GM19023 (cell line): ENCODE results near the gene PCLO.
"Not testable (repeated sequence)": the region's sequence is repeated elsewhere in the genome, so short reads cannot be mapped to it uniquely, and the experiment has no call there.

ENCODE experiments used
- ATAC-seq: cut with Tn5 transposase; IDR thresholded peaks from one replicate; pipeline ENCODE4 v1.9.1; 2021; ENCODE audit warnings: mild to moderate bottlenecking, moderate library complexity; ENCODE audit not compliant: unreplicated experiment

Gene PCLO

GRCh38 chr7:82965088-82966036, 197.3 kb downstream of the PCLO start:
- no peak for ATAC-seq

- ATAC-seq, result peak; percentile 77
Observed at GRCh38 chr7:82964150-82964882, 198.4 kb downstream of the PCLO start.

GRCh38 chr7:82961240-82961639, 201.4 kb downstream of the PCLO start:
- no peak for ATAC-seq

- ATAC-seq, result no peak
Observed at GRCh38 chr7:82959528-82959927, 203.2 kb downstream of the PCLO start.

- ATAC-seq, result no peak
Observed at GRCh38 chr7:82957521-82957920, 205.2 kb downstream of the PCLO start.

GRCh38 chr7:82953324-82954027, 209.2 kb downstream of the PCLO start:
- ATAC-seq, result no peak

- ATAC-seq, result no peak
Observed at GRCh38 chr7:82950436-82950835, 212.2 kb downstream of the PCLO start.

GRCh38 chr7:82945480-82945879, 217.2 kb downstream of the PCLO start:
- ATAC-seq, result no peak

GRCh38 chr7:82945056-82945455, 217.6 kb downstream of the PCLO start:
- no peak for ATAC-seq

GRCh38 chr7:82932516-82932915, 230.2 kb downstream of the PCLO start:
- ATAC-seq, result no peak

- ATAC-seq, result no peak
Observed at GRCh38 chr7:82926477-82926876, 236.2 kb downstream of the PCLO start.

GRCh38 chr7:82925331-82925730, 237.4 kb downstream of the PCLO start:
- no peak for ATAC-seq

- no peak for ATAC-seq
Observed at GRCh38 chr7:82906502-82906901, 256.2 kb downstream of the PCLO start.

GRCh38 chr7:82904871-82905270, 257.8 kb downstream of the PCLO start:
- ATAC-seq, result no peak

- not testable (repeated sequence) for ATAC-seq
Observed at GRCh38 chr7:82901098-82901497, 261.6 kb downstream of the PCLO start.

- ATAC-seq, result no peak
Observed at GRCh38 chr7:82897500-82897899, 265.2 kb downstream of the PCLO start.

- ATAC-seq, result not testable (repeated sequence)
Observed at GRCh38 chr7:82894341-82894740, 268.3 kb downstream of the PCLO start.

GRCh38 chr7:82886324-82886723, 276.4 kb downstream of the PCLO start:
- no peak for ATAC-seq

GRCh38 chr7:82865856-82866255, 296.8 kb downstream of the PCLO start:
- ATAC-seq, result no peak

- ATAC-seq, result no peak
Observed at GRCh38 chr7:82859106-82859850, 303.4 kb downstream of the PCLO start.

- ATAC-seq, result no peak
Observed at GRCh38 chr7:82851121-82851520, 311.6 kb downstream of the PCLO start.
